ENCODE results near the gene BBS9. TPM values are rescaled to one million over a fixed set of nuclear protein-coding genes. Genes with fewer than 3 reads are reported as not detected.

The BBS9 gene
- total RNA-seq, 1 experiment from 2014 or later: 5.1 TPM

DNA sequence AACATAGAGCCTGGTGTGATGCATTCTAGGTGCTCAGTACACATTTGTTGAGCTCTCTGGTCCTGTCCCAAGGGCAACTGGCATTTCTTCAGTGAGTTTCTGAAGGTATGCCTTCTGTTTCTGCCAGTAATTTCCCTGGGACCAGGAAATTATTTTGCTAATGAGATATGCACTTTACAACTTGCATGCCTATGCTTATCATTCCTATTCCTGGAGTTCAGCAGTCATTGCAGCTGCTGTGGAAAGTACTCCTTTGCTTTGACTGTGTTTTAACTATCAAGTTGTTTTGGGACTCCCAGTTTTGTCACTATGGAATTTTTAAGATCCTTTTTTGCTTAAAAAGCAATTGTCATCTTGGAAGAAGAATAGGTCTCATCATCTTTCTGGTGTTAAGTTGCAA lies 283.0 kb downstream of the BBS9 start:
- H3K27me3 Mint-ChIP-seq (ENCODE audit: insufficient read depth, unreplicated experiment): no peaks in the 10 kb centered on the region
- H3K4me1 Mint-ChIP-seq (ENCODE audit: insufficient read depth, unreplicated experiment): no peaks in the 10 kb centered on the region
- ChIA-PET POLR2A (no interaction called here), CTCF (no interaction called here)
- TF ChIP-seq, protein P1, sequence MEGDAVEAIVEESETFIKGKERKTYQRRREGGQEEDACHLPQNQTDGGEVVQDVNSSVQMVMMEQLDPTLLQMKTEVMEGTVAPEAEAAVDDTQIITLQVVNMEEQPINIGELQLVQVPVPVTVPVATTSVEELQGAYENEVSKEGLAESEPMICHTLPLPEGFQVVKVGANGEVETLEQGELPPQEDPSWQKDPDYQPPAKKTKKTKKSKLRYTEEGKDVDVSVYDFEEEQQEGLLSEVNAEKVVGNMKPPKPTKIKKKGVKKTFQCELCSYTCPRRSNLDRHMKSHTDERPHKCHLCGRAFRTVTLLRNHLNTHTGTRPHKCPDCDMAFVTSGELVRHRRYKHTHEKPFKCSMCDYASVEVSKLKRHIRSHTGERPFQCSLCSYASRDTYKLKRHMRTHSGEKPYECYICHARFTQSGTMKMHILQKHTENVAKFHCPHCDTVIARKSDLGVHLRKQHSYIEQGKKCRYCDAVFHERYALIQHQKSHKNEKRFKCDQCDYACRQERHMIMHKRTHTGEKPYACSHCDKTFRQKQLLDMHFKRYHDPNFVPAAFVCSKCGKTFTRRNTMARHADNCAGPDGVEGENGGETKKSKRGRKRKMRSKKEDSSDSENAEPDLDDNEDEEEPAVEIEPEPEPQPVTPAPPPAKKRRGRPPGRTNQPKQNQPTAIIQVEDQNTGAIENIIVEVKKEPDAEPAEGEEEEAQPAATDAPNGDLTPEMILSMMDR (IDR thresholded peaks at IDR 0.05; ENCODE audit: unreplicated experiment): no peak
- intact Hi-C loops (cut with micrococcal nuclease): no loop called here
- no TSS peak for BruUV-seq (replicated peaks)
- H3K9me3 Mint-ChIP-seq (ENCODE audit: unreplicated experiment): peaks cover 15% of the 10 kb centered on the region
- no peak for DNase-seq (ENCODE audit: unreplicated experiment)
- no peaks in the 10 kb centered on the region for H3K36me3 Mint-ChIP-seq (ENCODE audit: insufficient read depth, unreplicated experiment)
- H3K27ac Mint-ChIP-seq (ENCODE audit: low read depth, unreplicated experiment): no peak overlapping the region
- no peak overlapping the region for H3K4me3 Mint-ChIP-seq (ENCODE audit: unreplicated experiment)

- Mint-ChIP-seq H3K27me3 (ENCODE audit: insufficient read depth, unreplicated experiment) (no peaks in the 10 kb centered on the region), H3K4me3 (ENCODE audit: unreplicated experiment) (no peak overlapping the region), H3K36me3 (ENCODE audit: insufficient read depth, unreplicated experiment) (no peaks in the 10 kb centered on the region), H3K27ac (ENCODE audit: low read depth, unreplicated experiment) (no peak overlapping the region), H3K9me3 (ENCODE audit: unreplicated experiment) (no peaks in the 10 kb centered on the region), H3K4me1 (ENCODE audit: insufficient read depth, unreplicated experiment) (no peaks in the 10 kb centered on the region)
- DNase-seq (ENCODE audit: unreplicated experiment): no peak
- POLR2A ChIA-PET: no interaction called here
- CTCF ChIA-PET: interaction anchor here (0.6 kb wide), 1 partner anchor 158 kb away, joined by 3 read pairs; no protein-coding TSS in a partner anchor
- intact Hi-C loops (cut with micrococcal nuclease): no loop called here
- TF ChIP-seq, protein P1 (IDR thresholded peaks at IDR 0.05; ENCODE audit: unreplicated experiment): no peak
- no TSS peak for BruUV-seq (replicated peaks)
These were observed 288.9 kb downstream of the BBS9 start for GRCh38 chr7:33418251-33418701.

DNA sequence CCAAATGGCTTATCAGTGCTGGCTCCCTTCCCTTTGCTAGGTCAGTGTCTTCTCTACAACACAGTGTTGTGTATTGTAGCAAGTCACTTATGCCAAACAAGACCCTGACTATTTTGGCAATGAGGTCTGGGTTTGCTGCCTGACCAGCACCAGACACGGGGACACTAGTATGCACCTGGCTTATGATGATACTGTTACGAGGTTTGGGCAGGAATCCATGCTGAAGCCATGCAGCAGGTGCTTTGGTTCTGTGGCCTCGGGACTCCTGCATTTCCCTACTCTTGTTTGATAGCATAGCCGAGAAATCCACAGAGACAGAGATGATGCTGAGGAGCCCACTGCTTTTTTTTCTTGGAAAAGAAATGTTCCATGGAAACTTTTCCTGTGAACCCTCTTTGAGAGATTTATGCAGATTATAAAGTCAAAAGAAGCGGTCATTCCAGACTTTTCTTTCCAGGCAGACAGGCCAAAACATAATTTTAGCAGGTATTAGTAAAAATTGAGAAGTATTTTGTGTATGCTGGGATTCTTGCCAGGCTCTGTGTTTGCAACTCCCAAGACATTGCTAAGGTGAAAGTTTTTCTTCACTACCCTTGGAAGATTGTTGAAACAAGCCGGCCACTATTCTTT lies 291.1 kb downstream of the BBS9 start:
- ChIA-PET CTCF (no interaction called here), POLR2A (no interaction called here)
- Mint-ChIP-seq H3K9me3 (ENCODE audit: unreplicated experiment) (no peaks in the 10 kb centered on the region), H3K4me3 (ENCODE audit: unreplicated experiment) (no peak overlapping the region), H3K27me3 (ENCODE audit: insufficient read depth, unreplicated experiment) (no peaks in the 10 kb centered on the region), H3K4me1 (ENCODE audit: insufficient read depth, unreplicated experiment) (no peaks in the 10 kb centered on the region), H3K36me3 (ENCODE audit: insufficient read depth, unreplicated experiment) (no peaks in the 10 kb centered on the region), H3K27ac (ENCODE audit: low read depth, unreplicated experiment) (no peak overlapping the region)
- intact Hi-C loops (cut with micrococcal nuclease): no loop called here
- no peak for DNase-seq (ENCODE audit: unreplicated experiment)
- TF ChIP-seq, protein P1 (IDR thresholded peaks at IDR 0.05; ENCODE audit: unreplicated experiment): no peak
- no TSS peak for BruUV-seq (replicated peaks)

GRCh38 chr7:33421429-33421828 lies 292.1 kb downstream of the BBS9 start:
- POLR2A ChIA-PET: no interaction called here

More at GRCh38 chr7:33421429-33421828, 292.1 kb downstream of the BBS9 start:
- Mint-ChIP-seq H3K9me3 (ENCODE audit: unreplicated experiment) (no peaks in the 10 kb centered on the region), H3K27ac (ENCODE audit: low read depth, unreplicated experiment) (no peak overlapping the region), H3K4me1 (ENCODE audit: insufficient read depth, unreplicated experiment) (no peaks in the 10 kb centered on the region), H3K36me3 (ENCODE audit: insufficient read depth, unreplicated experiment) (no peaks in the 10 kb centered on the region), H3K4me3 (ENCODE audit: unreplicated experiment) (no peak overlapping the region), H3K27me3 (ENCODE audit: insufficient read depth, unreplicated experiment) (no peaks in the 10 kb centered on the region)
- no TSS peak for BruUV-seq (replicated peaks)
- CTCF ChIA-PET: interaction anchor here (1.3 to 2.1 kb wide), 2 partner anchors 510 to 512 kb away, joined by 3 to 12 read pairs; no protein-coding TSS in a partner anchor
- intact Hi-C loops (cut with micrococcal nuclease): no loop called here
- TF ChIP-seq, protein P1 (IDR thresholded peaks at IDR 0.05; ENCODE audit: unreplicated experiment): no peak
- DNase-seq (ENCODE audit: unreplicated experiment): no peak

Data from MCF 10A (cell line).